Hair follicular keratinocyte (primary cell): Measurements from ENCODE around the gene OR2C3. TPM values are rescaled to one million over a fixed set of nuclear protein-coding genes. Genes with fewer than 3 reads are reported as not detected.

Experiments used
- total RNA-seq: library from RNA; depleted of rRNA; stranded (reverse); fragments of >200 nt; gene quantifications from 2 replicates; pipeline ENCODE4 v1.2.3, GENCODE V29; 2015

The OR2C3 gene
- total RNA-seq: not detected in 2 replicates

GRCh38 chr1:247536340-247536739 lies at the start of gene OR2C3:
OR2C3 (minus strand) TSS chr1:247536440; CDS start chr1:247532511, 3,929 bp downstream.

GRCh38 chr1:247548769-247549182 lies 12.5 kb upstream of the OR2C3 start, which contains the start of gene GCSAML:
GCSAML (plus strand) TSS chr1:247549134; CDS start chr1:247549192, 58 bp downstream.

Other genes with a start within 250 kb of the OR2C3 start
- 40.2 and 42.7 TPM in 2 replicates for gene ZNF496, start 204.6 kb downstream of the OR2C3 start, total RNA-seq
- gene NLRP3, start 120.3 kb downstream of the OR2C3 start, total RNA-seq: 2.1 and 7.0 TPM in 2 replicates
- gene OR2B11, start 78.3 kb downstream of the OR2C3 start, total RNA-seq: not detected in 2 replicates
- not detected in 2 replicates for gene GCSAML, start 12.7 kb upstream of the OR2C3 start, total RNA-seq
- not detected in 2 replicates for gene OR2G2, start 51.9 kb upstream of the OR2C3 start, total RNA-seq
- gene OR2G3, start 69.1 kb upstream of the OR2C3 start, total RNA-seq: not detected in 2 replicates
- gene OR13G1, start 143.3 kb upstream of the OR2C3 start, total RNA-seq: not detected in 2 replicates
- not detected in 2 replicates for gene OR6F1, start 180.2 kb upstream of the OR2C3 start, total RNA-seq
- not detected in 2 replicates for gene OR14K1, start 202.2 kb upstream of the OR2C3 start, total RNA-seq
- gene OR14A2, start 211.7 kb upstream of the OR2C3 start, total RNA-seq: not detected in 2 replicates
- gene OR1C1, start 224.1 kb upstream of the OR2C3 start, total RNA-seq: not detected in 2 replicates